ENCODE measurements around the gene FKBP1A.

The FKBP1A gene

DNA sequence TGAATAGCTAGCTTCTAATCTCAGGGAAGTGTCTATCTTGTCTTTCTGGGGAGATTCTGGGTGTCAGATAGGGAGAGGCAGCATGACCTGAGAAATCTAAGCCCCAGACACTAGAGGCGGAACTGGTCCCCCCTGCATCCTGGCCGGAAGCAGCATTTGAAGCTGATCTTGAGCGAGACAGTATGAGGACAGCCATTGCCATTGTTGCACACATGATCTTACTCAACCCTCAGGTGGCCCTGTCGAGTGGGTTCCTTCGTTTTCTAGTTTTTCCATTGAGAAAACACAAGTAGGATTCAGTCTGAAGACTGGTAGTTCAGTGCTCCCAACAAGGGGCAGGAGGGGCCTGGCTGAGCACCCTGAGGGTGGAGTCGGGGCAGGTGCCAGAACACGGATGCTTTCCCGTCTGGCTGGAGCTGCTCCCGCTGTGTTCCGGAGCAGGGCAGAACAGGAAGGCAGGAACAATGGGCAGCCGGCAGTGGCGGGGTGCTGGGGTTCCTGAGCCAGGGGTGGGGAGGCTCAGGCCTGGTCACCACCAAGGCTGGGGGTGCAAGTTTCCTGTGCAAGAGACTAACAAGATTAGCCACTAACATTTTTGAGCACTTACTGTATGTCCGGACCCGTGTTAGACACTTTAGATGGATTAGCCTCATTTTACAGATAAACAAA, 56.0 kb downstream of the FKBP1A start:
- no peak overlapping the region for H3K4me3 ChIP-seq (ENCODE audit: low read depth, low read length)
- TF ChIP-seq CTCF (IDR thresholded peaks at IDR 0.05; ENCODE audit: low read depth, low read length) = no peak

GRCh38 chr20:1335961-1336698, 56.7 kb downstream of the FKBP1A start:
- H3K4me3 ChIP-seq (ENCODE audit: low read depth, low read length) = no peak overlapping the region
- no peak for TF ChIP-seq CTCF (IDR thresholded peaks at IDR 0.05; ENCODE audit: low read depth, low read length)

- H3K4me3 ChIP-seq (ENCODE audit: low read depth, low read length) = no peak overlapping the region
- TF ChIP-seq CTCF (IDR thresholded peaks at IDR 0.05; ENCODE audit: low read depth, low read length) = no peak
Measured at GRCh38 chr20:1334761-1335160, 58.1 kb downstream of the FKBP1A start.

- no peak overlapping the region for H3K4me3 ChIP-seq (ENCODE audit: low read depth, low read length)
- TF ChIP-seq CTCF (IDR thresholded peaks at IDR 0.05; ENCODE audit: low read depth, low read length) = no peak
Measured at GRCh38 chr20:1334370-1334731, 58.5 kb downstream of the FKBP1A start.

- H3K4me3 ChIP-seq (ENCODE audit: low read depth, low read length) = no peak overlapping the region
- TF ChIP-seq CTCF (IDR thresholded peaks at IDR 0.05; ENCODE audit: low read depth, low read length) = no peak
Measured at GRCh38 chr20:1333462-1334369, 59.1 kb downstream of the FKBP1A start.

GRCh38 chr20:1332749-1333300, 60.0 kb downstream of the FKBP1A start:
- TF ChIP-seq CTCF (IDR thresholded peaks at IDR 0.05; ENCODE audit: low read depth, low read length) = no peak
- no peak overlapping the region for H3K4me3 ChIP-seq (ENCODE audit: low read depth, low read length)
